Stimulated activated CD8-positive, alpha-beta memory T cell treated with anti-CD3 and anti-CD28 coated beads, Interleukin-15, amount 100 ng/mL, for 24 hours (primary cell): ENCODE results near the gene CDKN1A.

ENCODE experiments used
- DNase-seq: peaks from one replicate; pipeline ENCODE4 v3.0.0-alpha.2; 2020; ENCODE audit warnings: low read depth

CDKN1A gene

GRCh38 chr6:36655085-36655724, 23.3 kb upstream of the CDKN1A start:
- no peak for DNase-seq

- no peak for DNase-seq
Measured at GRCh38 chr6:36656441-36656840, 22.1 kb upstream of the CDKN1A start.

GRCh38 chr6:36657271-36657670, 21.2 kb upstream of the CDKN1A start:
- no peak for DNase-seq

- DNase-seq = no peak
Measured at GRCh38 chr6:36657942-36658544, 20.5 kb upstream of the CDKN1A start.

- DNase-seq = no peak
Measured at GRCh38 chr6:36659271-36659670, 19.2 kb upstream of the CDKN1A start.

GRCh38 chr6:36660771-36661471, 17.6 kb upstream of the CDKN1A start:
- DNase-seq = no peak

- no peak for DNase-seq
Measured at GRCh38 chr6:36662380-36662779, 16.1 kb upstream of the CDKN1A start.

- DNase-seq = no peak
Measured at GRCh38 chr6:36662827-36663256, 15.7 kb upstream of the CDKN1A start.

GRCh38 chr6:36663504-36664446, 14.7 kb upstream of the CDKN1A start:
- no peak for DNase-seq

GRCh38 chr6:36665180-36665579, 13.3 kb upstream of the CDKN1A start:
- no peak for DNase-seq

- no peak for DNase-seq
Measured at GRCh38 chr6:36666287-36666686, 12.2 kb upstream of the CDKN1A start.

GRCh38 chr6:36666826-36667591, 11.5 kb upstream of the CDKN1A start:
- DNase-seq = no peak

- no peak for DNase-seq
Measured at GRCh38 chr6:36668591-36668990, 9.9 kb upstream of the CDKN1A start.

GRCh38 chr6:36669002-36669401, 9.5 kb upstream of the CDKN1A start:
- no peak for DNase-seq

GRCh38 chr6:36670271-36670670, 8.2 kb upstream of the CDKN1A start:
- DNase-seq = no peak

GRCh38 chr6:36671687-36672375, 6.7 kb upstream of the CDKN1A start:
- no peak for DNase-seq

GRCh38 chr6:36673882-36674281, 4.6 kb upstream of the CDKN1A start:
- no peak for DNase-seq

GRCh38 chr6:36674942-36675341, 3.6 kb upstream of the CDKN1A start:
- no peak for DNase-seq

- no peak for DNase-seq
Measured at GRCh38 chr6:36676141-36677058, 2.1 kb upstream of the CDKN1A start.
